Activated T-cell treated with anti-CD3 and anti-CD28 coated beads for 24 hours (primary cell): ENCODE results near the gene UPK2.
"Not testable (repeated sequence)": the region's sequence is repeated elsewhere in the genome, so short reads cannot be mapped to it uniquely, and the experiment has no call there.

Experiments used
- DNase-seq: peaks from one replicate; pipeline ENCODE4 v3.0.0-alpha.2; 2020; ENCODE audit warnings: low read depth

Gene UPK2

DNA sequence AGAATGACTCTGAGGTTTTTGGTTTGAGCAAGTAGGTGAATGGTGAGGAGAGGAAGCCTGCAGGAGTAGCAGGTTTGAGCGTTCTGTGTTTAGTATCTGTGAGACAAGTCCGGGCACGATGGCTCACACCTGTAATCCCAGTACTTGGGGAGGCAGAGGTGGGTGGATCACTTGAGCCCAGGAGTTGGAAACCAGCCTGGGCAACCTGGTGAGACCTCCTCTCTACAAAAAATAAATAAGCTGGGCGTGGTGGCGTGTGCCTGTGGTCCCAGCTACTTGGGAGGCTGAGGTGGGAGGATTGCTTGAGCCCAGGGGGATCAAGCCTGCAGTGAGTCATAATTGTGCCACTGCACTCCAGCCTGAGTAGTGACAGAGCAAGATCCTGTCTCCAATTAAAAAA, 32.2 kb downstream of the UPK2 start:
- DNase-seq: no peak

DNA sequence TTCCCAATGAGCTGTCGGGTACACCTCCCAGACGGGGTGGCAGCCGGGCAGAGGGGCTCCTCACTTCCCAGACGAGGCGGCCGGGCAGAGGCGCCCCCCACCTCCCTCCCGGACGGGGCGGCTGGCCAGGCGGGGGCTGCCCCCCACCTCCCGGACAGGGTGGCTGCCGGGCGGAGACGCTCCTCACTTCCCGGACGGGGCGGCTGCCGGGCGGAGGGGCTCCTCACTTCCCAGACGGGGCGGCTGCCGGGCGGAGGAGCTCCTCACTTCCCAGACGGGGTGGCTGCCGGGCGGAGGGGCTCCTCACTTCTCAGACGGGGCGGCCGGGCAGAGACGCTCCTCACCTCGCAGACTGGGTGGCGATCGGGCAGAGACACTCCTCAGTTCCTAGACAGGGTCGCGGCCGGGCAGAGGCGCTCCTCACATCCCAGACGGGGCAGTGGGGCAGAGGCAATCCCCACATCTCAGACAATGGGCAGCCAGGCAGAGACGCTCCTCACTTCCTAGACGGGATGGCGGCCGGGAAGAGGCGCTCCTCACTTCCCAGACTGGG, 35.5 kb downstream of the UPK2 start:
- not testable (repeated sequence) for DNase-seq

DNA sequence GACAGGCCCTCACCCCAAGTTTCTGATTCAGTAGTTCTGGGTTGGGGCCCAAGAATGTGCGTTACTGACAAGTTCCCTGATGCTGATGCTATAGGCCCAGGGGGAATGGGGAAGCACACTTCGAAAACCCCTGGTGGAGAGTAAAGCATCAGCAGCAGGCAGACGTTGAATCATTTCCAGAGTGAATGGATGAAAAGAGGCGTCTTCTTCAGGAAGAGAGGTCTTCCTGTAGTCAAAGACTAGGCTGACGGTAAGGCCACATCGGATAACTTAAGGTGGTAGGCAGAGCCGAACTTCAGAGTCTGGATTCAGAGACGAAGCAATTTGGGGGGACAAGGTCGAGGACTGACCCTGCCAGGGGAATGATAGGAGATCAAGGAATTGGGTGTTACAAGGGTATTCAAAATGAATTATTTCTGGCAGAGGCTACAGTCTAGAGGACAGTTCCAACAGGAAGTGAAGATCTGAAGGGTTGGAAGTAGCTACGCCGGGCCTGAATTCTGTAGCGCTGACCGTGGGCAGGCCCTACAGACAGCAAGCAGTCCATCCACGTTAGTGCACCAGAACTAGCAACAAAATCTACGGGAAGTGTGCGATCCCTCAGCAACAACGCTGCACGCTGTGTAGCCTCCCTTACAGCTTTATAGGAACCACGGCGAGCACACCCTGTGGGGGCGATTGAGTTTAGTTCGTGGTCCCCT, 41.0 kb downstream of the UPK2 start:
- peak; percentile 44 for DNase-seq

GRCh38 chr11:118997627-118998387, 41.7 kb downstream of the UPK2 start, which contains the start of gene CENATAC:
TSS of gene CENATAC (plus strand) at chr11:118998138. CDS start at chr11:118998198, 60 bp downstream.
- peak; percentile 93 for DNase-seq

DNA sequence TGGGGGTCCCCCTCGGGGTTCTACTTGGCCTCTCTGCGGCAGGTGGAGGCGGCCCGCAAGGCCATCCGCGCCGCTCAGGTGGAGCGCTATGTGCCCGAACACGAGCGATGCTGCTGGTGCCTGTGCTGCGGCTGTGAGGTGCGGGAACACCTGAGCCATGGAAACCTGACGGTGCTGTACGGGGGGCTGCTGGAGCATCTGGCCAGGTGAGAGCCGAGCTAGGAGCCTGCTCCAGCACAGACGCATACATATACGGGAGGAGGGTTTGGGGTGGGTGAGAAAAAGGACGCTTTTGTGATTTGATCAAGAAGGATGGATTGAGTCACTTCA, 42.3 kb downstream of the UPK2 start:
- DNase-seq: no peak

- no peak for DNase-seq
Measured at GRCh38 chr11:118998822-118999221, 42.7 kb downstream of the UPK2 start.

DNA sequence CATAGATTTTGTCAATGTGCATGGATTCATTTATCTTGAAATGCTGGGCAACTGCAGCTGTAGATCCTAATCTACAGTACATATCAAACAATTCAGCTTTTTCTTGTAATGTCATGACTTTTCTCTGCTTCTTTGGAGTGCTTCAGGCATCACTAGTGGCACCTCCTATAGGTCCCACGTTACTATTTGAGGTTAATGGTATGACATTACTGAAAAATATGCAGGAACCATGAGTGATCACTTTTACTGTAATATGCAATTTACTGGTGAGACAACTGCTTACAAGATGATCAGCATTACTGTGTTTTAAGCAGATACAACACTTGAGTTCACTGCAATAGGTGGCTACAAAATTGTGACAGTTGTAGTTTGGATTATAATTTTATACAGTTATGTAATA, 44.8 kb downstream of the UPK2 start:
- DNase-seq: no peak

- no peak for DNase-seq
Measured at GRCh38 chr11:119006656-119007055, 50.6 kb downstream of the UPK2 start.
